Measurements from ENCODE around the gene ZCCHC24. TPM values are rescaled to one million over a fixed set of nuclear protein-coding genes. Genes with fewer than 3 reads are reported as not detected.

Gene ZCCHC24
- total and polyA plus RNA-seq, 2 donors (not counting 3 experiments of a cell fraction or from before 2014, with no cell fraction given) = 5.2 to 8.4 TPM

DNA sequence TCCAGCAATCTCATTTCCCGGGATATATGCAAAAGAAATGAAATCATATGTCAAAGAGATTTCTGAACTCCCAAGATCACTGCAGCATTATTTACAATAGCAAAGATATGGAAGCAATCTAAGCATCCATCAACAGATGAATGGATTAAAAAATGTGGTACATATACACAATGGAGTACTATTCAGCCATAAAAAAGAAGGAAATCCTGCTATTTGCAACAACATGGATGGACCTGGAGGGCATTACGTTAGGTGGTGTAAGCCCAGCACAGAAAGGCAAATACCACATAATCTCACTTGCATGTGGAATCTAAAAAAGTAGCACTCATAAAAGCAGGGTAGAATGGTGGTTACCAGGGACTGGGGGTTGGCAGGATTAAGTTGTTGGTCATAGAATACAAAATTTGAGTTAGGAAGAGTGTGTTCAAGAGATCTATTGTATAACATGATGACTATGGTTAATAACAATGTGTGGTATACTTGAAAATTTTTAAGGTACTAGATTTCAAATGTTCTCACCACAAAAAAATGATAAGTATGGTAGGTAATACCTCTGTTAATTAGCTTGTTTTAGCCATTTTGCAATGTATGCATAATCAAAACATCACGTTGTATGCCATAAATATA, 34.0 kb upstream of the ZCCHC24 start:
- CTCF ChIA-PET = interaction anchor here (4.9 kb wide), 1 partner anchor 11 kb away, joined by 20 read pairs; no protein-coding TSS in a partner anchor
- no peak for FAIRE-seq
- H3K27me3 ChIP-seq (ENCODE audit: control insufficient read depth in 2 of 2, insufficient read depth in 2 of 2, low read length in 2 of 2) = peaks cover 12 to 17% of the 10 kb centered on the region in 2 experiments
- no peak overlapping the region for H2AFZ ChIP-seq (ENCODE audit: low read depth, low read length)
- intact Hi-C loops (cut with micrococcal nuclease) (no loop called here), dilution Hi-C loops (cut with MboI; ENCODE audit: extremely low pct_ligation_motif_present, low sequenced_read_pairs) (no loop called here)
- H3K4me2 ChIP-seq (ENCODE audit: insufficient read depth, low read length) = no peak overlapping the region
- POLR2A ChIA-PET = no interaction called here
- no TSS peak for BruUV-seq (replicated peaks)
- no peak overlapping the region for H3K9ac ChIP-seq (replicated peaks; ENCODE audit: extremely low read depth, insufficient read depth, low read length)
- no peak overlapping the region for H3K4me3 ChIP-seq (replicated peaks in 1 of 3; ENCODE audit: insufficient read depth in 1 of 3, low read depth in 1 of 3, low read length in 3 of 3)
- no peaks in the 10 kb centered on the region for H3K36me3 ChIP-seq (ENCODE audit: control insufficient read depth in 2 of 2, extremely low read depth in 1 of 2, insufficient read depth in 2 of 2, low read length in 2 of 2)
- no peaks in the 10 kb centered on the region for H3K9me3 ChIP-seq (replicated peaks; ENCODE audit: control insufficient read depth, insufficient read depth, low read length)
- DNase-seq (ENCODE audit: low read depth, low spot score) = no peak
- H3K9me1 ChIP-seq (replicated peaks; ENCODE audit: control insufficient read depth, extremely low read depth, insufficient read depth, low read length) = no peaks in the 10 kb centered on the region
- H3K4me1 ChIP-seq (ENCODE audit: control insufficient read depth, extremely low read depth, insufficient read depth, low read length) = no peaks in the 10 kb centered on the region
- TF ChIP-seq, protein P1, sequence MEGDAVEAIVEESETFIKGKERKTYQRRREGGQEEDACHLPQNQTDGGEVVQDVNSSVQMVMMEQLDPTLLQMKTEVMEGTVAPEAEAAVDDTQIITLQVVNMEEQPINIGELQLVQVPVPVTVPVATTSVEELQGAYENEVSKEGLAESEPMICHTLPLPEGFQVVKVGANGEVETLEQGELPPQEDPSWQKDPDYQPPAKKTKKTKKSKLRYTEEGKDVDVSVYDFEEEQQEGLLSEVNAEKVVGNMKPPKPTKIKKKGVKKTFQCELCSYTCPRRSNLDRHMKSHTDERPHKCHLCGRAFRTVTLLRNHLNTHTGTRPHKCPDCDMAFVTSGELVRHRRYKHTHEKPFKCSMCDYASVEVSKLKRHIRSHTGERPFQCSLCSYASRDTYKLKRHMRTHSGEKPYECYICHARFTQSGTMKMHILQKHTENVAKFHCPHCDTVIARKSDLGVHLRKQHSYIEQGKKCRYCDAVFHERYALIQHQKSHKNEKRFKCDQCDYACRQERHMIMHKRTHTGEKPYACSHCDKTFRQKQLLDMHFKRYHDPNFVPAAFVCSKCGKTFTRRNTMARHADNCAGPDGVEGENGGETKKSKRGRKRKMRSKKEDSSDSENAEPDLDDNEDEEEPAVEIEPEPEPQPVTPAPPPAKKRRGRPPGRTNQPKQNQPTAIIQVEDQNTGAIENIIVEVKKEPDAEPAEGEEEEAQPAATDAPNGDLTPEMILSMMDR (IDR thresholded peaks at IDR 0.05; ENCODE audit: extremely low read depth in 1 of 2, insufficient read depth in 1 of 2, low read depth in 1 of 2, low read length in 2 of 2) = no peak
- TF ChIP-seq JUN (IDR thresholded peaks at IDR 0.05; ENCODE audit: borderline replicate concordance, insufficient read depth, insufficient read length, low read depth) = no peak
- TF ChIP-seq, protein P2, sequence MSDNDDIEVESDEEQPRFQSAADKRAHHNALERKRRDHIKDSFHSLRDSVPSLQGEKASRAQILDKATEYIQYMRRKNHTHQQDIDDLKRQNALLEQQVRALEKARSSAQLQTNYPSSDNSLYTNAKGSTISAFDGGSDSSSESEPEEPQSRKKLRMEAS (IDR thresholded peaks at IDR 0.05; ENCODE audit: insufficient read depth, insufficient read length) = no peak
- TF ChIP-seq FOS (IDR thresholded peaks at IDR 0.05; ENCODE audit: borderline replicate concordance, insufficient read depth, low read length) = no peak
- H3K79me2 ChIP-seq (ENCODE audit: control insufficient read depth, insufficient read depth, low read length) = no peaks in the 10 kb centered on the region
- no peaks in the 10 kb centered on the region for H4K20me1 ChIP-seq (replicated peaks; ENCODE audit: control insufficient read depth, extremely low read depth, insufficient read depth, low read length)
- H3K27ac ChIP-seq (ENCODE audit: insufficient read depth, low read depth, low read length) = no peak overlapping the region

DNA sequence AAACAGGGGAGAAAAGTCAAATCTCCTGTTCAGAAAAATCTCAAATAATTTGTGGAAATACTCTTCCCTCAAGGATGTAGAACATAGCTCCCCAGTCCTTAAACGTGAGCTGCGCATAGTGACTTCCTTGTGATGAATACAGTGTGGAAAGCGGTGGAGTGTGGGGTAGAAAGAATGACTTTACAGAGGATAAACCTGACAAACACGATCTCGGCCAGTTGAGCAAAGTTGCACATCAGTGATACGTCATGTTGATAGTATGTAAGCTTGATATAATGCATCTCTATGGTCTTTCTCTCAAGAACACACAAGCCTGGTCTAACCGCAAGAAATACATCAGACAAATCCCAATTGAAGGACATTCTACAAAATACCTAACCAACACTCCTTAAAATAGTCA, 32.0 kb upstream of the ZCCHC24 start:
- no peaks in the 10 kb centered on the region for H3K9me3 ChIP-seq (replicated peaks; ENCODE audit: control insufficient read depth, insufficient read depth, low read length)
- no peak overlapping the region for H2AFZ ChIP-seq (ENCODE audit: low read depth, low read length)
- H3K9ac ChIP-seq (replicated peaks; ENCODE audit: extremely low read depth, insufficient read depth, low read length) = no peak overlapping the region
- ChIA-PET CTCF (interaction anchor here (1.2 to 4.6 kb wide), 5 partner anchors 8 to 103 kb away, joined by 4 to 39 read pairs (median 12); no protein-coding TSS in a partner anchor), POLR2A (no interaction called here)
- H3K36me3 ChIP-seq (ENCODE audit: control insufficient read depth in 2 of 2, extremely low read depth in 1 of 2, insufficient read depth in 2 of 2, low read length in 2 of 2) = no peaks in the 10 kb centered on the region
- no peak for FAIRE-seq
- TF ChIP-seq, protein P1 (IDR thresholded peaks at IDR 0.05; ENCODE audit: extremely low read depth in 1 of 2, insufficient read depth in 1 of 2, low read depth in 1 of 2, low read length in 2 of 2) = no peak
- TF ChIP-seq GATA2 (IDR thresholded peaks at IDR 0.05; ENCODE audit: insufficient read depth, insufficient read length, low read depth, low read length) (no peak), FOS (IDR thresholded peaks at IDR 0.05; ENCODE audit: borderline replicate concordance, insufficient read depth, low read length) (no peak), JUN (IDR thresholded peaks at IDR 0.05; ENCODE audit: borderline replicate concordance, insufficient read depth, insufficient read length, low read depth) (no peak), POLR2A (IDR thresholded peaks at IDR 0.05; ENCODE audit: low read depth, low read length) (no peak), EZH2 (IDR thresholded peaks at IDR 0.05; ENCODE audit: borderline replicate concordance, low read depth, low read length, severe bottlenecking) (no peak), POLR2AphosphoS5 (IDR thresholded peaks at IDR 0.05; ENCODE audit: insufficient read depth, low read depth, low read length) (no peak), MYC (IDR thresholded peaks at IDR 0.05; ENCODE audit: low read depth, low read length) (no peak)
- TF ChIP-seq, protein P2 (IDR thresholded peaks at IDR 0.05; ENCODE audit: insufficient read depth, insufficient read length) = no peak
- H3K4me2 ChIP-seq (ENCODE audit: insufficient read depth, low read length) = no peak overlapping the region
- H3K27me3 ChIP-seq (ENCODE audit: control insufficient read depth in 2 of 2, insufficient read depth in 2 of 2, low read length in 2 of 2) = peaks cover 13 to 15% of the 10 kb centered on the region in 2 experiments
- H3K79me2 ChIP-seq (ENCODE audit: control insufficient read depth, insufficient read depth, low read length) = no peaks in the 10 kb centered on the region
- no TSS peak for BruUV-seq (replicated peaks)
- H4K20me1 ChIP-seq (replicated peaks; ENCODE audit: control insufficient read depth, extremely low read depth, insufficient read depth, low read length) = no peaks in the 10 kb centered on the region
- H3K4me1 ChIP-seq (ENCODE audit: control insufficient read depth, extremely low read depth, insufficient read depth, low read length) = no peaks in the 10 kb centered on the region
- H3K9me1 ChIP-seq (replicated peaks; ENCODE audit: control insufficient read depth, extremely low read depth, insufficient read depth, low read length) = no peaks in the 10 kb centered on the region
- DNase-seq (ENCODE audit: low read depth, low spot score) = no peak
- intact Hi-C loops (cut with micrococcal nuclease) (no loop called here), dilution Hi-C loops (cut with MboI; ENCODE audit: extremely low pct_ligation_motif_present, low sequenced_read_pairs) (no loop called here)
- H3K4me3 ChIP-seq (replicated peaks in 1 of 3; ENCODE audit: insufficient read depth in 1 of 3, low read depth in 1 of 3, low read length in 3 of 3) = no peak overlapping the region
- no peak overlapping the region for H3K27ac ChIP-seq (ENCODE audit: insufficient read depth, low read depth, low read length)

Data from endothelial cell of umbilical vein (primary cell).